NCI-H2196 (cell line): ENCODE measurements around the gene CFAP68.
A peak's percentile ranks its signal among the peaks of the same experiment; 100 is the strongest.

Source experiments
- DNase-seq: peaks from one replicate; lab custom pipeline; 2025; ENCODE audit not compliant: unreplicated experiment; lab: John Stamatoyannopoulos, UW

The CFAP68 gene, protein sequence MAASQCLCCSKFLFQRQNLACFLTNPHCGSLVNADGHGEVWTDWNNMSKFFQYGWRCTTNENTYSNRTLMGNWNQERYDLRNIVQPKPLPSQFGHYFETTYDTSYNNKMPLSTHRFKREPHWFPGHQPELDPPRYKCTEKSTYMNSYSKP

DNA sequence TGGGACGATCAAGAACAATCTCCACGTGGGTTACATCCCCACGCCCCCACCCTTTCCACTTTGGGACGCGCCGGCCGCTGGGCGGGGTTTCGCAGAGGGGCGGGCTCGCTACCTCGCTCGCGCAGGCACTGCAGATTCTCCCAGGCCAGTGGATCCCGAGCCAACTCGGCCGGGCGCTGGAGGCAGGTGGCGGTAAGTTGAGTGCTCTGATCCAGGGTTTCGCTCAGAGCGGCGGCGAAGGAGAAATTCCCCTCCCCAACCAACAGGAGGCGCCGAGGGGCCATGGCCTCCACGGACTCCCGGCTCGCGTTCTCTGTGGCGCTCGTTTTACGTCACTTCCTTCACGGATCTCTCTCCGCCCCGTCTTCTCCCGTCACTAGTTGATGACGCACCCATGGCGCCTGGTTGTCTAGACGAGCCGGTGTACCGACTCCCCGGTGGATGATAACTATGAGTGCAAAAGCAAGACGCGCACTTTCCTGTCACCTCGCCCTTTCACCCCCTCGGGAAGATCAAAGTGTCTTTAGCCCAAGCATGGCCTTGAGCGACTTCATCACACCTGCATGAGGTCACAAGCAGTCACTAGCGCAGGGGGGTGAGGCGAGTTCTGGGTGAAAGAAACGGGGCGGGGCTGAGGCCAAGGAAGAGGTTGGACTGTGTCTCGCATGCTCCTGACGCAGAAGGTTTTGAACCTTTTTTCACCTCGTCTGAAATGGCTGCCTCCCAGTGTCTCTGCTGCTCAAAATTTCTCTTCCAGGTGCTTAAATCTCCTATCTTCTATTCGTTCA is at the start of gene CFAP68, which contains the start of gene FDXACB1:
Gene CFAP68, plus strand, starts transcription at position 693 of the 788 bp plus-strand sequence. Its CDS starts 20 bp downstream, at position 713.
Gene FDXACB1, minus strand, starts transcription at position 317 of the 788 bp plus-strand sequence. Its CDS starts 33 bp downstream, at position 284.
- peak; percentile 98 for DNase-seq

DNA sequence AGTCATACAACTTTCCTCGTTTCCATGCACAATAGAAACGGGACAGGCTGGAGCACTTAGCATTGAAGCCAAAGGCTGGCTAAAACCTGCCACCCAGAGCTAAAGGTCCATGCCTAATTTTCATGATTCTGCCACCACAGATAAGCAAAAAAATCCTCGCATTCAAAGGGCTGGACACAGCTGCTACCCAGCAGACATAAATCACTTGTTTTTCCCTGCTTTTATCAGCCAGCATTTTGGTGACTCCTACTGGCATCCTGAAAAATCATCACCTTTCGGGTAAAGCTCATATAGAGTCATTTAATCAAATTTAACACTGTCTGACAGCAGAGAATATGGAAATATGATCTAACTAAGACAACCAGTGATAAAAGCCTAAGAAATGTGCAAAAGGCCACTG is 45.8 kb upstream of the CFAP68 start:
- DNase-seq: no peak

DNA sequence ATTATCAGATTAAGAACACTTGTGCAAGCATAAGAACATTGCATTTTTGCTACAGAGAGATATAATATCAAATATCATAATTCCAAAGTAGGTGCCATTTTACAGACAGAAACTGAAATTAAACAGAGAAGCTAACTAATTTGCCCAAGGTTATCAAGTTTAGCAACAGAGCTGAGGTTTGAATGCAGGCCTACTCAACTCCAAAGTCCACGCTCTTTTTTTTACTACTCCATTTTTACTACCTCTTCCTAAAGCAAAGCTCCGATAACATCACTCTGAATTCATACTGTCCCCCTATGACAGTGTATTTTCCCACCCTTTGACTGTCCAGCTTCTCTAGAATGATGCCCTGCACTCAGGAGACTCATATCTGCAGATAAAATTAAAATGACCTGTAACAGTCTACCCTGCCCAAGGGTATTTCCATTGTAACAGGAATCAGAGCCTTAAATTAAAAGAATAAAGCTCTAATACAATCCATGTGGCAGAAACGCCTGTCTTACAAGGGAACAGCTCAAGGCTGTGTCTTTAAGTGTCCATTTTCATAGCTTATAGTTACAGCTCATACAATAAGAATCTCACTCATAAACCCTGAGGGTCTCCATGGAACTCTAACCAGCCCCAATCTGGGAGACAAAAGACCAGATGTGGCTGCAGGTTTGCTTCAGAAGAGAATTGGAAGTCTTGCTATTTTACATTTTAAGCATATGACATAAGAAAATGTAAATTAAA is 44.7 kb upstream of the CFAP68 start:
- no peak for DNase-seq

DNA sequence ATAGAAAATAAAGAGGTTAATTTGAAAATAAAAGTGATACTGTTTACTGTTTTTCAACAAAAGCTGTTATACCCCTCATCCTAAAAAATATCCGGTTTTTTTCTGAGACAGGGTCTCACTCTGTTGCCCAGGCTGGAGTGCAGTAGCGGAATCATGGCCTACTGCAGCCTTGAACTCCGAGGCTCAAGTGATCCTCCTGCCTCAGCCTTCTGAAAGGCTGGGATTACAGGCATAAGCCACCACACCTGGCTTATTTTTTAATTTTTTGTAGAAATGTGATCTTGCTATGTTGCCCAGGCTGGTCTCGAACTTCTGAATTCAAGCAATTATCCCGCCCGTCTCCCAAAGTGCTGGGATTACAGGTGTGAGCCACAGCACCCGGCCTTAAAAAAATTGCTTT is 43.7 kb upstream of the CFAP68 start:
- no peak for DNase-seq

DNA sequence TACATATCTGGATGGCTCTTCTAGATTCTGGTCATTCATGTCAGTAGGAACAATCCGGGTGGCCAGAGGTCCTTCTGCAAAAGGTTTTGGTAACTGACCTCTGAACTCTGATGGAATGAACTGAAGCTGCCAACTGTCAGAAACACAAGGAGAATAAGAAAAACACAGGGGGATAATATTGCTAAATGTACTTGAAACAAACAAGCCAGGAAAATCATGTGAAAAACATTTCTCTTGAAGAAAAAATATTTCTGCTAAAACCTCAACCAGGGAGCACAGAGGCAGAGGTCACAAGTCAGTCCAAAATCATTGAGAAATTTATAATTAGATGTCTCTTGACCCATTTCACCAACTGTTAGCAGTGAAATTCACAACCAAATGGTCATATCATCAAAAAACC is 43.2 kb upstream of the CFAP68 start:
- no peak for DNase-seq

DNA sequence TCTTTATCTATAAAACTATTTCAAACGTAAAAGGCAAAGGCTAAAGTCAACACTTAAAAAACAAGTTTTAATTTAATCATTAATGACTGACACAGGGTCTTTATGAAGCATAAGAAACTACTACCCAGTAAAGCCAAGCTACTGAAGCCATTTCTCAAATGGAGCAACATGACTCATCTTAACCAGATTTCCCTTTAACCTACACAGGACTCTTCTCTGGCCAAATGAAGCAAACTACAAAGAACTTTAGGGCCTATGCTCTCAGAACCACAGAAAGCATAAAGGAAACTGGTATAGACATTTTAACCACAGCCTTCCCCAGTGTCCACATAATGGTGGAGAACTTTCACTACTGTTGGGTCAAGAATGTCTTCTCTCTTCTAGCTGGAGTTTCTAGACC is 42.6 kb upstream of the CFAP68 start:
- no peak for DNase-seq

DNA sequence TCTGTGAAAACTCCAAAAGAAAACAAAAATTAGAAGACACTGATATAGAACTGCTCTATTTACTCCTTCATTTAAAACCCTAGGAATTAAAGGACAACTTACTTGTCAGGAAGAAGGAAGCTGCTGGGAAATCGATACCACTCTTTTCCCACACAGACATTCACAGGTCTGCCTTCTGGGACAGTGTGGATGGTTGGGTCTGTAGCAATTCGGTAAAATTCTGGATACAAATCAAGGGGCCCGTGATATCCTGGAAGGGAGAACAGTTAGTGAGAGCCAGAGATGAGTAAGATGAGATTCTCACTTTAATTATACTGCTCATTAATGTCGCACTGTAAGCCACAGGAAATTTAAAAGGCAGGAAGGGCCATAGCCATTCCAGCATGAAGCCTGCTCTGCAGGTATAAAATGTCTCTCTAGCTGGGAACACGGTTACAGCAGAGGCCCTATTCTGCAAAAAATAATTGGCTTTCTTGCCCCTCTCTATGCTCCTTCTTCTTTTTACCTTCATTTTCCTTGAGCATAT is 41.9 kb upstream of the CFAP68 start:
- no peak for DNase-seq

DNA sequence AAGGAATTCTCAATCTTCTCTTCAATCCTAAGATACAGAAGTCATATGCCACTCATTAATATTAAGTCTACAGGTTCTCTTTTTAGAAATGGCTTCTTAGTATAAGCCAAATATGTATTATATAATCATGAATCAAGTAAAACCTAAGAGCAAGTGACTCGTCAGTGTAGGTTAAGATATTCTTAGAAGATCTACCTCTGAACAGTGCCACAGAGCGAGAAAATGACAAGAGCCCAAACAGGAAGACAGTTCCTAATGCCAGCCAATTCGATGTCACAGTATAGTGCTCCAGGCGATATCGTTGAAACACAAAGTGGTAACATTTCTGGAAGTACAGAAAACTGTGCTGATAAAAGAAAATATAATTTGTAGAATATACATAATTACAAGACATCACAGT is 41.3 kb upstream of the CFAP68 start:
- no peak for DNase-seq

DNA sequence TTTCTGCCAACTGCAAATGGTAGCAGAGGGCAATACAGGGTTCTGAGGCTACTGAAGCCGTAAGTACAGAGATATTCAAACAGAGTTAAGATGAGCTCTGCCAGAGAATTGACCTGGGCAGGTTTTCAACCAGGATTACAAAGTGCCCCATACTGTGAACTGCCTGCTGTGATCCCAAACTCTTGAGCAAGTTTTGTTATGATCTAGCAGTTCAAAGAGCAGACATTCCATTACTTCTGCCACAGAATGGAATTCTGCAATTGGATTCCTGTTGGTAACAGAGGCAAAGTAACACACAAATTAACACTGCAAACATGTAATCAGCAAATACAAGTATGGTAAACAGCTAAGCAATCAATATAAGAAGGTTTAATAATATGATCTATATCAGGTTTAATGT is 39.2 kb upstream of the CFAP68 start:
- no peak for DNase-seq

DNA sequence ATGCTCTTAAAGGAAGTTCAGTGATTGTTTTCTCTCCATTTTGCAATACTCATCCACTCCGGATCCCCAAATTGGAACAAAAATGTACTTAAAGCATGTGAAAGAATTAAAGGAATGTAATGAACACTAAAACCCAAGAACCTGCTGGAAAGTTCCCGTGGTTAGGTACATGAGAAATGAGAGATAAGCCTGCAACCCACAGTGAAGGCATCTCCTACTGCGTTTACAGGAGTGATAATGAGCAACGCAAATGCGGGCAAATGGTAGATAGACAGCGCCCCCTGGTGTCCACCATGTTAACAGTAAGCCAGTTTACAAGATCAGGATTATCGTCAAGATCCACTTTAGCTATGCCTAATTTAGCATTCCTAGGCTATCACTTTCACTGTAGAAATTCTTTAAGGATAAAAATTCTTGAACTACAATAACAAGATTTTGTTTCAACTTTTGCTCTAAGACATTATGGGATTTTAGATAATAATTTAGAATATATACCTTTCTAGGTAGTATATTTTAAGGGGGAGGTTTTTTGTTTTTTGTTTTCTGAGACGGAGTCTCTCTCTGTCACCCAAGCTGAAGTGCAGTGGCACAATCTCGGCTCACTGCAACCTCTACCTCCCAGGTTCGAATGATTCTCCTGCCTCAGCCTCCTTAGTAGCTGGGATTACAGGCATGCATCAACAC is 37.8 kb upstream of the CFAP68 start:
- DNase-seq: peak; percentile 86

DNA sequence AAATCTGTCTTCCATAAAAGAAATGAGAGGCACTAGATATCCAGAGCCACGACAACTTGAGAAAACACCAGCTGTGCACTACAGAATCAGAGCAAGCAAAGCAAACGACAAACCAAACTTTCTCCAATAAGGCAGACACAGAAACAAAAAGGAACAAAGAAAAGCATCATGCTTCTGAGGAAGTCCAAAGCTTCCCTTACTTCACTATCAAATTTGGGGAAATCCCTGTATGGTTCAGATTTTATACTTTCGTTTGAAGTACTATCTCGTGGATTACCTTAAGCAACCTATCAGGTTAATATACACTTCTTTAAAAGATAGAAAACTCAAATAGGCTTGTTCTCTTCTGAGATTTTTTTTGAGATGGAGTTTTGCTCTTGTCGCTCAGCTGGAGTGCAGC is 35.7 kb upstream of the CFAP68 start:
- no peak for DNase-seq

DNA sequence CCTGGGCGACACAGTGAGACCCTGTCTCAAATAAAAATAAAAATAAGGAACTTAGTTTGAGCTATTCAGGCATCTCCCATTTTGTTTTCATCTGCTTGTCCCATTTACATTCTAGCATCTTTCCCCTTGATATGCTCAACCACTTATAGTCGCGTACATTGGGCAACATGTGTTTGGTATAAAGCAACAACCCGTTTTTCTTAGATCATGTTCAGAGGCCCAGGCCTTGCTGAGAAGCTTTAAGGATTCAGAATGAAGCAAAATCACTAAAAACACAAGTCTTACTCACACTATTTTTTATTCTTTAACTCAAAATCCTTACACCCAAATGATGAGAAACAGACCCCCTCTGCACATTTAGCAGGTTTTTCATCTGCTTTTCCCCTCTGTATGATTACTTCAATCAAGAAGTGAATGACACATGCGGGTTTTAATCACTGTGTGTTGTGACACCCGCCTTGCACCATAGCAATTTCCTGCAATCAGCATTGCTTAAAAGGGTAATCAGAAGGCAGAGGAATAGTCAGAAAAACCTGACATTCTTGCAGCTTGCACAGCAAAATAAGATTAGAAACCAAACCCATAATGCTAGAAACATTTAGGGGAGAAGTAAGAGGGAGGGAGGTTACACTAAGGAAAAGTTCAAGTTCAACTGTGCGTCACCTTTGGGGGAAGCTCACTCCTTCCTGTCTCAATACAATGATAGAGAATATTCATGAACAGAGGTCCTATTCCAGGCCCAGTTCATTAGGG is 33.9 kb upstream of the CFAP68 start:
- no peak for DNase-seq

DNA sequence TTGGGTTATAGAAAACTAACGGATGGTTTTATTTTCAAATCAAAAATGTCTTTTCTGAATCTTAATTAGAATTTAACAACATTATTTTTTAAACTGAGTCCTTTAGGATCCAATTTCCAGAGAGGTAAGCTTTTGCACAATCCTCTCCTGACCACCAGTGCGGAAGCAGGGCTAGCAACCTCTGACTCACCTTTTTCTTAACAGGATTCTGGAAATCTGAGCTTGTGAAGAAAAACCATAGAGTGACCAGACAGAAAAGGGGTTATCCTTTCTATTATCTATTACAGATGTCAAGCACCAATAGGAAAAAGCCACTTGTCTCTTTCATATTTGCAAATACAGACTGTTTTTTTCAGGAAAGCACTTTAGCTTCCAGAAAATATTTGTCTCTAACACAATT is 33.3 kb upstream of the CFAP68 start:
- no peak for DNase-seq

DNA sequence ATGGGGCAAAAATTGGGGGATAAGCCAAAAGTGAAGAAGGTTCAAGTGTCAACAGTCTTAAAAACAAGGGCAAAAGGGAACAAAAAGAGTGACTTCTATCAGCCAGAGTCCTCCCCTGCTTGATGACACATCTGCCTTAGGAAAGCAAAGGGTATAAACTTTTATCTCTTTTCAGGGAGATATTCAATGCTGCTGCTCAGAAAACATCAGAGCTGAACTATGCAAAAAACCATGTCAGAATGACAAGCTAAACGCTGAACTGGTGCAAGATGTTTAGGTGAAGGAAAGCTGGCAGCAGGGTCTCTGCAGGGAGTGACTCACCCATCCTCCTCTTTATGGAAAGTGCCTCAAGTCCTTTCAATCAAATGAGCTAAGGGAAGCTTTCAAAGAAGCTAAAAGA is 32.7 kb upstream of the CFAP68 start:
- no peak for DNase-seq

DNA sequence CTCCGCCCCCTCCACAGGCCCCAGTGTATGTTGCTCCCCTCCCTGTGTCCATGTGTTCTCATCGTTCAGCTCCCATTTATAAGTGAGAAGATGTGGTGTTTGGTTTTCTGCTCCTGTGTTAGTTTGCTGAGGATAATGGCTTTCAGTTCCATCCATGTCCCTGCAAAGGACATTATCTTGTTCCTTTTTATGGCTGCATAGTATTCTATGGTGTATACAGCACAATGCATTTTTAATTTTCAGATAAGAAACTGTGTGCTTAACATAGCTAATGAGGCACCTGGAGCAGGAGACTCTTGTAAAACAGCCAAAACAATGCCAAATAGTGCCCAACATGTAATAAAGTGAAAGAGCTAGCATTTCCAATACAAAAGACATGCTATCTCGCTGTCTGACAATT is 29.7 kb upstream of the CFAP68 start:
- no peak for DNase-seq

DNA sequence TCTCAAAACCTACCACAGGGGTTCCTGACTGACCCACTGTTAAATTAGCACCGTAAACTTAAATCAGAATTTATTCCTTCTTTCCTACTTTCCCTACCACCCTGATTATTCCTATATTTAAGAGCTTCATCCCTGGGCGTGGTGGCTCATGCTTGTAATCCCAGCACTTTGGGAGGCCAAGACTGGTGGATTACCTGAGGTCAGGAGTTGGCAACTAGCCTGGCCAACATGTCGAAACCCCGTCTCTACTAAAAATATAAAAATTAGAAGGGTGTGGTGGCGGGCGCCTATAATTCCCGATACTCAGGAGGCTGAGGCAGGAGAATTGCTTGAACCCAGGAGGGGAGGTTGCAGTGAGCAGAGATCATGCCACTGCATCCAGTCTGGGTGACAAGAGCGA is 28.3 kb upstream of the CFAP68 start:
- no peak for DNase-seq

DNA sequence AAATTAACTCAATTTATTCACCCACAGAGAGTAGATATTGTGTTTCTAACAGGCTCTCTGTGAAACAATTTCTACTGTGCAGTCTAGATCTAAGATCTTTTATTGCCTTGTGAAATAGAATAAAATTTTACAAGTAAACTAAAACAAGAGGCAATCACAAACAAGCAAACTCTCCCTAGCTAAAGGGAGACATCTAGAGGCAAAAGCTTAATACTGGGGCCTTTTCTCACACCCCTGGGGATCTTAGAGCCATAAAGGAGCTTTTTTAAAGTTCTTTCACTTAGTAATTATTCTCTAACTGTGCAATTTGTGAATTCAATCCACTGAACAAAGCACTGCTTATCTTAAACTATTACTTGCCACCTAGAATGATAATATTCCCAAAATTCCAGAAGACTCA is 27.7 kb upstream of the CFAP68 start:
- peak; percentile 15 for DNase-seq

DNA sequence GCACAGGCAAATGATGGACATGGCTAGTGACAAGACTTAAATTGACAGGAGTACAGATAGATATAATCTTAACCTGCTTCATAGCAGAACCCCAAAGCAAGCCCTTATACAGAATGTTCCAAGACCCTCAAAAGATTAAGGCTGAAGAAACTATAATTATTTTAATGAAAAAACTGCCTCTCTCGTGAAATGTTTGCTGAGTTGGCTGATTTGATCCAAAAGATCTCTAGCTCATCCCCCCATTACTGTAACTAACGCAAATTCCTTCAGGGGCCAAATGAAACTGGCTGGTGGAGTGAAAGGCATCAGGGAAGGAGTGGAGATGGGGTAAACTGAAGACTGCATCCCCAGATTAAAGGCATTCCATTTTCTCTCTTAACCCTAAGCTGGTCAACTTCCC is 27.2 kb upstream of the CFAP68 start:
- DNase-seq: no peak

DNA sequence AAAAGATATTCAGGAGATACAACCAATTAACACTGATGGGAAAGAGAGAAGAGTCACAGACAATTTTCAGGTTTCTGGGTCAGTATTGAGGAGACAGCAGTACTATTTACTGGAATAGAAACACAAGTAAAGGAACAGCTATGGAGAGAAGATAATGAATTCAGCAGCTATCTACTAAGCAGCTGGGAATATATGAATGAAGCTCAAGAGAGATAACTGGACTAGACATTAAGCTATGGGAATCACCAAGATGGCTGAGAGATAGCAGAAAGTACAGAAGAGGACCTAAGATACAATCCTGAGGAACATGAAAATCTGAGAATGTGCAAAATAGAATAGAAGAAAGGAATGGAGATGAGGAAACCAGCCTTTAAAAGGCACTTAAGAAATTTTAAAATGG is 23.8 kb upstream of the CFAP68 start:
- no peak for DNase-seq

DNA sequence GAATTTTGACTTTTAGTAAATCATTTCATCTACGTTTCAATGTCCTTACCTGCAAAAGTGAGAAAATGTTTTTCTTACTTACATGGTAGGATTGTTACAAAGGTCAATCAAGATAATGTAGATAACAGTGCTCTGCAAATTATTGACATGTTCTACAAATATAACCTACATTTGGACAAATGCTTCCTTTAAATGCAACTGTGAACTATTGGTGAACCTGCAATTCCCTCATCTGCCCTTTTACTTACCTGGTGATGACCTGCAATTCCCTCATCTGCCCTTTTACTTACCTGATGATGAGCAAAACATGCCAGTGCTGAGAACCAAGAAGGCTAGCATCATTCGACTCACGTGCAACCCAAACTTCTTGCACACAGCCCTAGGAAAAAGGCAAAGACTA is 19.1 kb upstream of the CFAP68 start:
- DNase-seq: no peak

DNA sequence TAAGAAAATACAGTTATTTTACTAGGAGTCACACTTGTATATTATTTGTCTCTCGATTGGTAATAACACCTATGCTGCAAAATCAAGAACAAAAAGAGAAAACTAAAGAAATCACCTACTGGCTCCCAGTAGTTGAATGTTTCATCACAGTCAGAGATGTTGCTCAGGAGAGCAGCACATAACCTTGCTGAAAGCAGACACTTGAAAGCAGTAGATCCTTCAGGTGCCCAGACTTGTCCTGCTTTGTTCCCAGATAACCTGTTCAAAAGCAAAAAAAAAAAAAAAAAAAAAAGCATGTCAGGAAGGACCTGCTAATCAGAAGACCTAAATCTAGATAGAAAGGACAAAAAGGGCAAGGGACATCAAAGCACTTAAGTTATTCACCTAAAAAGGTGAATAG is 9.2 kb upstream of the CFAP68 start:
- no peak for DNase-seq
